ENCODE data around the gene PDE2A. TPM values are rescaled to one million over a fixed set of nuclear protein-coding genes. Genes with fewer than 3 reads are reported as not detected.

Gene PDE2A
- polyA plus RNA-seq, 3 donors from 2014 or later = not detected

DNA sequence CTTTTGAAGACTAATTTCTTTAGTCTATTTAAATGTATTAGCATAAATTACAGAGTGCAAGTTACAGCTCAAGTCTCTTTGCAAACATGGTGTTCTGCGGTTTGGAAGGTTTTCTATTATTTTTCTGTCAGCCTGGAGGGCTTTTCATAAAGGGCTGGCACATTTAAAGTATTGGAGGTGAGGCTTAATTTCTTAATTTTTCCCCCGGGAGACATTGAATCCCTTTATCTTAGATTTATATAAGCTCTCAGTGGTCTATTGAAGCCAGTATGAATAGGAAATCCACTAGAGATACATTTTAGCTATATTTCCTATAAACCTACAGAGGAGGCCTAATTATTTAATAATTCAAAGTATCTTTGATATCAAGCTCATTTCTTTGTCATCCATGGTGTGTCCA, 137.2 kb downstream of the PDE2A start:
- DNase-seq = no peak
- H3K27ac Mint-ChIP-seq = no peak overlapping the region
- H3K4me1 Mint-ChIP-seq = no peaks in the 10 kb centered on the region
- no peaks in the 10 kb centered on the region for H3K36me3 Mint-ChIP-seq
- H3K9me3 Mint-ChIP-seq = no peaks in the 10 kb centered on the region
- H3K27me3 Mint-ChIP-seq (ENCODE audit: low read depth in 3 of 3) = peaks cover 2 to 17% (median 5%) of the 10 kb centered on the region in 3 donors
- H3K4me3 Mint-ChIP-seq = no peak overlapping the region

DNA sequence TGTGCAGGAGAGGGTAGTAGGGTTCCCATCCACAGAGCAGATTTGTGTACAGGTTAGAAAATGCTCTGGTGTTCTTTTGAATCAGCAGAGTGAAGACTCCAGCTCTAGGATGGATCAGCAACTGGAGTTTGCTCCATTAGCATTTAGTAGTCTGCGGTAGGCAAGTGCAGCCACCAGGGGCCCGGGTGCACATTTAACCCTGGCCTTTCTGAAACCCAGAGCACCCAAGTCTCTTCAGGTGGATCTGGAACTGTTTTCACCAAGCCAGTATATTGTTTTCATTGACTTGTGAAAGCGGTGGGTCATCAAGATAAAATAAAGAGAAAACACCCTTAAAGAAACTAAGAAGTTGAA, 139.1 kb downstream of the PDE2A start:
- Mint-ChIP-seq H3K36me3 (no peaks in the 10 kb centered on the region), H3K27me3 (ENCODE audit: low read depth in 3 of 3) (peaks cover 2 to 16% (median 2%) of the 10 kb centered on the region in 3 donors), H3K4me1 (no peaks in the 10 kb centered on the region), H3K4me3 (no peak overlapping the region), H3K27ac (no peak overlapping the region), H3K9me3 (no peaks in the 10 kb centered on the region)
- DNase-seq = no peak

DNA sequence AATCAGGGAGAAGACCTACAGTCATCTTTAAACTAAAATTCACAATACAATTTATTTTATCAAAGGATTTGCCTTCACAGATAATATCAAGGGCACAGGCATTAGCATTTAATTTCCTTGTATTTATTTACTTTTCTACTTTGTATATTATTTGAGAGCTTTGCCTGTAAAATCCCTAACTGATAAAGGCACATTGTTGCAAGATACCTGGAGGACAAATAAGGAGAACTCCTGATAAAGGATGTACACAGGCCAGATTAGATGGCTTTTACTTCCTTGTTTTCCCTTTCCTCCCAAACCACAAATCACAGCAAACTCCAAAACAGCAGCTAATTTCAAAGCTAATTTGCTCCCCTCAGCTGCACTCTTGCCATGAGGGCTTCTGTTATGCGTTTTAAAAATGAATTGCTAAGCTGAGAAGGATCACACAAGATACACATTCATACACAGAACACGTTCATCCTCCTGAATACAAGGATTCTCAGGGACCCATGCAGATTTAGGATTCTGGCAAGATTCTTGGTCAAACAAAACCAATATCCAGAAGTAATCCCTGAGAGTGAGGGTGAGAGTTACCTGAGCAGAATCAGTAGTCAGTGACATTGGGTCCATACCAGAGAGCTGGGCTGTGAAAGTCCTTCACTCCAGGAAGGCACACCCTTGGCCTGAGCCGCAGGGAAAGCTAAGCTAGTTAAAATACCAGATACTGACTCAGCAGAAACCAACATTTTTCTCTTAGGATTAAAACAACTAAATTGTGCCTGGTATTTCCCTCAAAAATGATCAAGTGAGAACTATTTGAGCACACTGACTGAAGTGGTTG, 139.6 kb downstream of the PDE2A start:
- no peaks in the 10 kb centered on the region for H3K9me3 Mint-ChIP-seq
- no peak for DNase-seq
- no peak overlapping the region for H3K27ac Mint-ChIP-seq
- H3K4me3 Mint-ChIP-seq = no peak overlapping the region
- H3K27me3 Mint-ChIP-seq (ENCODE audit: low read depth in 3 of 3) = peaks cover 2 to 16% (median 2%) of the 10 kb centered on the region in 3 donors
- H3K4me1 Mint-ChIP-seq = no peaks in the 10 kb centered on the region
- no peaks in the 10 kb centered on the region for H3K36me3 Mint-ChIP-seq

DNA sequence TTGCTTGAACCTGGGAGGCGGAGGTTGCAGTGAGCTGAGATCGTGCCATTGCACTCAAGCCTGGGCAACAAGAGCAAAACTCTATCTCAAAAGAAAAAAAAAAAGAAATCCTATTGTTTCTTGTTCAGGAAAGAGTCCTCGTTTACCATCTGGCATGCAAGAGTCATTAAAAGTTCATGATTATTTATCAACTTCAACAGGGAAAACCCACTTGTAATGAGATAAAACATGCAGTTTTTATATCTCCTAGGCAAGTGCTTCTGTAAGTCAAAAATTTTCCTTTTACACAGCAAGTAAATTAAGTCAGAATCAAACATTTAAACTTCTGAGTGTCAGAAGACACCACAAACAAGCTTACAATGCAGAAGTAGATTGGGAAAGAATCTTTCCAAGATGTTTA, 145.2 kb downstream of the PDE2A start:
- no peak overlapping the region for H3K27ac Mint-ChIP-seq
- peaks cover 0 to 3% (median 0%) of the 10 kb centered on the region in 3 donors for H3K36me3 Mint-ChIP-seq
- no peak overlapping the region for H3K4me3 Mint-ChIP-seq
- H3K27me3 Mint-ChIP-seq (ENCODE audit: low read depth in 3 of 3) = peaks cover 5 to 16% (median 8%) of the 10 kb centered on the region in 3 donors
- DNase-seq = no peak
- H3K9me3 Mint-ChIP-seq = peaks cover 0 to 2% (median 0%) of the 10 kb centered on the region in 6 donors
- peaks cover 8 to 11% of the 10 kb centered on the region in 2 donors for H3K4me1 Mint-ChIP-seq

DNA sequence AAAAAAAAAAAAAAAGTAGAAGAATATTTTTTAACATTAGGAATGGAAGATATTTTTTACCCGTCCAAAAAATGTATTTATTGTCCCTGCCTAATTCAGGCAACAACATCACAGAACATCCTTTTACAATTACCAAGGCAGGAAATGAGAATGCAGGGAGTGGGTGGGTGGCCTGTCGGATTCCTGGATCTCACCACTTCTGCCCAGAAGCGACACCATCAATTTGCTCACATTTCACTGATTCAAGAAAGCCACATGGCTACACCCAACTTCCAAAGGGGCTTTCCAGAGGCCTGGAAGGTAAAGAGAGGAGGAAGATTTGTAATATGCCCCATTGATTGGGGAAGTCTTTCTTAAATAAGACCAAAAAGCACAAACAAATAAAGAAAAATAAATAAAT, 146.1 kb downstream of the PDE2A start:
- DNase-seq = no peak
- H3K36me3 Mint-ChIP-seq = peaks cover 0 to 3% (median 0%) of the 10 kb centered on the region in 3 donors
- H3K27me3 Mint-ChIP-seq (ENCODE audit: low read depth in 3 of 3) = peaks cover 8 to 11% (median 9%) of the 10 kb centered on the region in 3 donors
- H3K4me3 Mint-ChIP-seq = no peak overlapping the region
- no peak overlapping the region for H3K27ac Mint-ChIP-seq
- peaks cover 0 to 2% (median 0%) of the 10 kb centered on the region in 6 donors for H3K9me3 Mint-ChIP-seq
- peaks cover 12 to 21% of the 10 kb centered on the region in 2 donors for H3K4me1 Mint-ChIP-seq

Other genes starting within 250 kb of the PDE2A start
- 1 to 10 TPM; 3.8 to 6.9 (median 4.0) TPM for gene CLPB, start 239.9 kb downstream of the PDE2A start, polyA plus RNA-seq
- 10 to 100 TPM in 2 of 3 donors, 1 to 10 TPM in 1; 4.7 to 34.6 (median 16.4) TPM for gene ARAP1, start 78.0 kb upstream of the PDE2A start, polyA plus RNA-seq
- gene STARD10, start 119.6 kb upstream of the PDE2A start, polyA plus RNA-seq = 10 to 100 TPM; 26.3 to 50.1 (median 35.6) TPM
- gene ATG16L2, start 140.0 kb upstream of the PDE2A start, polyA plus RNA-seq = 10 to 100 TPM; 11.4 to 24.6 (median 18.7) TPM

Measured in immature natural killer cell (primary cell).